Muscle layer of duodenum (tissue), 2 donors: ENCODE measurements around the gene CLBA1.

Experiments
- H3K27ac ChIP-seq: one replicate; pipeline ENCODE4 v1.7.0; 2013; ENCODE audit warnings: mild to moderate bottlenecking, low read length
- H3K27me3 ChIP-seq: one replicate; pipeline ENCODE4 v1.7.0; 2013; ENCODE audit warnings: low read depth, mild to moderate bottlenecking, control low read depth, low read length
- H3K36me3 ChIP-seq, 2 donors: one replicate each; pipeline ENCODE4 v1.7.0; 2013; ENCODE audit warnings: low read length in 2 of 2, control low read depth in 1 of 2, mild to moderate bottlenecking in 1 of 2; ENCODE audit not compliant: insufficient read depth in 2 of 2, control insufficient read depth in 1 of 2
- H3K4me1 ChIP-seq, 2 donors: one replicate each; pipeline ENCODE4 v1.7.0; 2013; ENCODE audit warnings: low read length in 2 of 2, mild to moderate bottlenecking in 2 of 2, control low read depth in 1 of 2, moderate library complexity in 1 of 2; ENCODE audit not compliant: insufficient read depth in 2 of 2, control insufficient read depth in 1 of 2
- H3K4me3 ChIP-seq, 2 donors: one replicate each; pipeline ENCODE4 v1.7.0; 2013; ENCODE audit warnings: low read length in 2 of 2, low read depth in 1 of 2, mild to moderate bottlenecking in 1 of 2
- H3K9me3 ChIP-seq, 2 donors: one replicate each; pipeline ENCODE4 v1.7.0; 2013; ENCODE audit warnings: low read length in 2 of 2, control low read depth in 1 of 2, mild to moderate bottlenecking in 1 of 2; ENCODE audit not compliant: control insufficient read depth in 1 of 2
- donor health status: healthy.

Gene CLBA1

DNA sequence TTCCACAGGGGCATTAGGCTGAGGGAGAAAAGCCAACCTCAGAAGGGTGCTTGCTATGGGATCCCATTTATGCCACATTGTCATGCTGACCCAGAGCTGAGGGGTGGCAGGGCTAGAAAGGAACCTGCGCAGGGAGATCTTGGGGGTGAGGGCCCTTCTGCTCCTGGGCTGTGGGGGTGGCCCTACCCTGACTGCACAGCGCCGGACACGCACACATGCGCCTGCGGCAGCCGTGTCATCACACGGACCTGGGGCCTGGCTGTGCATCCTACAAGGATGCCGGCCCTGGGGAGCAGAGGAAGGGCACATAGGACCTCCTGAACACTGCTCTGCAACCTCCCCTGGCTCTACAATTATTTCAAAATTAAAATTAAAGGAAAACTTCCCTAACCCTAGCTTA is 28.4 kb downstream of the CLBA1 start:
- Histone ChIP-seq H3K27me3 (no peaks in the 10 kb centered on the region), H3K27ac (no peak overlapping the region), H3K4me1 (peaks cover under 1 to 28% of the 10 kb centered on the region in 2 donors), H3K9me3 (no peaks in the 10 kb centered on the region), H3K36me3 (peaks cover 4 to 19% of the 10 kb centered on the region in 2 donors), H3K4me3 (no peak overlapping the region)

DNA sequence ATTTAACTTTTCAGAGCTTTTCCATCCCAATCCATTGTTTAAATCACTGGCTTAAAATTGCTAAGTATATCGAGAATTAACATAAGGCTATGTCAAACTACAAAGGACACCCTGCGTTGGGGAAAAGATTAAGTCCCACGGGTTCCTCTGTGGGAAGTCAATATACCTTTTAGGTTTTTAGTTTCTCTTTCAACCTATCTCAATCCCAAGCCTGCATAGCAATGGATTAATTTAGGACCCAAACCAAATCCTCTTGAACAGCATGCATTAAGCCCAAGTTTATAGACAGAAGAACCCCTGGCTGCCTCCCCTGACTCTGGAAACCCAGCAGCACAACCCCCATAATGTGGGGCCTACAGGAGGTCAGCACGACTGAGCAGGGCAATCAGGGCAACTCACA is 29.0 kb downstream of the CLBA1 start:
- Histone ChIP-seq H3K4me3 (no peak overlapping the region), H3K9me3 (no peaks in the 10 kb centered on the region), H3K27me3 (no peaks in the 10 kb centered on the region), H3K36me3 (peaks cover 0 to 15% of the 10 kb centered on the region in 2 donors), H3K4me1 (peaks cover 4 to 34% of the 10 kb centered on the region in 2 donors), H3K27ac (no peak overlapping the region)

DNA sequence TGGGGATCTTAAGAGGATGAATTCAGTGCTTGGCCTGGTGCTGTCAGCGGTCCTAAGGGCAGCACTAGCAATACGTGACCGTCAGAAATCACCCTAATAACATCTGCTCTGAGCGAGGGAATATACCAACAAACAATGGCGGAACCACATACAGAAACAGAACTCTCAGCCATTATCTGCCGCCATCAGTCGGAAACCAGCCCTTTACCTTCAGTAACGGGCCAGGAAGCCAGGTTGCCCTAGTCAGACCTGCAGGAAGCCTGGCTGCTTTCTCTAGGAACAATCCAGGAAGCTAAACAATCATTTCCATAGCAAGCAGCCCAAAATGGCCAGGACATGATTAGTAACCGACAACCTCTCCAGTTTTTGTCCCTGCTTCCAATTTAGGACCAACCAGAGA is 29.7 kb downstream of the CLBA1 start:
- Histone ChIP-seq H3K4me3 (no peak overlapping the region), H3K4me1 (peaks cover 4 to 40% of the 10 kb centered on the region in 2 donors), H3K27ac (no peak overlapping the region), H3K9me3 (no peaks in the 10 kb centered on the region), H3K36me3 (peaks cover 0 to 10% of the 10 kb centered on the region in 2 donors), H3K27me3 (no peaks in the 10 kb centered on the region)

DNA sequence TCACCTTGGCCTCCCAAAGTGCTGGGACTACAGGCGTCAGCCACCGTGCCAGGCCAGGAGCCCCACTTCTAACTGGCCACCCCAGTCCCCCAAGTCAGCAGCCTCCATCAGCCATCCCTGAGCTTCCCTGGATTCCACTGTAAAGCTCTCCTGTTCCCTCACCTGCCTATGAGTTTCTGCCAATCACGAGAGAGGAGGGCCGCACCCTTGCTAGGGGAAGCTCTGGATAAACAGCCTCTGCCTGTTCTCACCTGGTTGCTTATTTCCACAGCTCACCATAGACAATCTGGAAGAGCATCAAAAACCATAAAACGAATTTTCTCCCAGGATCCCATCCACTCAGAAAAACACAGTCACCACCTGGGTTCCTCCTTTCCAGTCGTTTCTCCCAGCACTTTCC is 30.3 kb downstream of the CLBA1 start:
- peaks cover 4 to 40% of the 10 kb centered on the region in 2 donors for H3K4me1 ChIP-seq
- peaks cover 0 to 5% of the 10 kb centered on the region in 2 donors for H3K36me3 ChIP-seq

DNA sequence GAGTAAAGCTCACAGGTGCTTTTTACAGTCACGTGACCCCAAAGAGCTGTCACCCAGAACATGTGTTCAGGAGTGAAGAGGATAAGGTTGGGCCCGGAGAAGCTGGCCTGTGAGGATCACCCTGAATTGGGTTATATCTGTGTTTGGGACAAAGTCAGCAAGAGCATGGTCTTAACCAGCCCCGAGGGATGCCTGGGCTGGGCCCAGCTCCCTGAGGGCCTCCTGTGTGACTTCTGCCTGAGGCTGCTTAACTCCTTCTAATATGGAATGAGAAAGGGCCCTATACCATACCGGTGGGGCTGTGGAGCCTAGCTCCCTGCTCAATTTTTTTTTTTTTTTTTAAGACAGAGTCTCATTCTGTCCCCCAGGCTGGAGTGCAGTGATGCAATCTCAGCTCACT is 32.8 kb downstream of the CLBA1 start:
- H3K9me3 ChIP-seq, result no peaks in the 10 kb centered on the region
- no peak overlapping the region for H3K27ac ChIP-seq
- H3K4me3 ChIP-seq, result no peak overlapping the region
- no peaks in the 10 kb centered on the region for H3K36me3 ChIP-seq
- H3K4me1 ChIP-seq, result peaks cover 10 to 26% of the 10 kb centered on the region in 2 donors
- no peaks in the 10 kb centered on the region for H3K27me3 ChIP-seq

More for the DNA sequence above, 30.3 kb downstream of the CLBA1 start:
- no peak overlapping the region for H3K4me3 ChIP-seq
- H3K27me3 ChIP-seq, result no peaks in the 10 kb centered on the region
- H3K27ac ChIP-seq, result no peak overlapping the region
- H3K9me3 ChIP-seq, result no peaks in the 10 kb centered on the region

DNA sequence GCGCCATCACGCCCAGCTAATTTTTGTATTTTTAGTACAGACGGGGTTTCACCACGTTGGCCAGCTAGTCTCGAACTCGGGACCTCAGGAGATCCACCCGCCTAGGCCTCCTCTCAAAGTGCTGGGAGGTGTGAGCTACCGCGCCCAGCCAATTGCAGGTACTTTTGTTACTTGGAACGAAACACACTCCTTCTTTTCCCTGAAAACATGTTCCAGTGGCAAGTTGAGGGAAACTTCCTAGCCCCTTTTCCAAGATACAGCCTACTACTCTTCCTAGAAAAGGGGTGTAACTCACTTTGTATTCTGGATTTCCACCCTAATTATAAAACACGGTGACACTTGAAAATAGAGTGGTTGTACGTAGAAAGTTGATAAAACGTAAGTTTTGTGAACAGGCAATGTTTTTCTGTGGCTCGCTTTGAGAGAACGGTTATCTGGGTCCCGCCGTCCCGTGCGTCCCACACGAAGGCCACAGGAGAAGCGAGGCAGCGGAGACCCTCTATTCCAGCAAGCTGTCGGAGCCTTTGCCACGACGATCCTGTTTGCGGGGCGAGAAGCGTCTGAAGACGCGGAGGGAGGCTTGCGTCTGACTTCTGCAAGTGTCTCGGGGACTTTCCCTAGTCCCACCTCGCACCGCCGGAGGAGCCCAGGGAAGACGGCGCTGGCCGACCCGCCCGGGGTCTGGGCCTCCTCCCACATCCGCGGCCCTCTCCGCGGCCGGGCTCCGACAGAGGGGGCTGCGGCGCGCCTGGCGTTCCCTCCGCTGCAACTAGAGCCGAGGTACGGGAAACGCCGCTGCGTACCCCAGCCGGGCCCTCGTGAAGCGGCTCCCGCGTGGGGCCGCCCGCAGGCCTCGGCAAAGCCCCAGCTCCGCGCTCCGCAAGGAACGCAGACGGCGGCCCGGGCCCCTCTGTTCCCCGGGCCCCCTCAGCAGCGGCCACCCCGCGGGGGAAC is 34.5 kb downstream of the CLBA1 start:
- peaks cover 10 to 24% of the 10 kb centered on the region in 2 donors for H3K4me1 ChIP-seq
- no peaks in the 10 kb centered on the region for H3K9me3 ChIP-seq
- no peak overlapping the region for H3K27ac ChIP-seq

DNA sequence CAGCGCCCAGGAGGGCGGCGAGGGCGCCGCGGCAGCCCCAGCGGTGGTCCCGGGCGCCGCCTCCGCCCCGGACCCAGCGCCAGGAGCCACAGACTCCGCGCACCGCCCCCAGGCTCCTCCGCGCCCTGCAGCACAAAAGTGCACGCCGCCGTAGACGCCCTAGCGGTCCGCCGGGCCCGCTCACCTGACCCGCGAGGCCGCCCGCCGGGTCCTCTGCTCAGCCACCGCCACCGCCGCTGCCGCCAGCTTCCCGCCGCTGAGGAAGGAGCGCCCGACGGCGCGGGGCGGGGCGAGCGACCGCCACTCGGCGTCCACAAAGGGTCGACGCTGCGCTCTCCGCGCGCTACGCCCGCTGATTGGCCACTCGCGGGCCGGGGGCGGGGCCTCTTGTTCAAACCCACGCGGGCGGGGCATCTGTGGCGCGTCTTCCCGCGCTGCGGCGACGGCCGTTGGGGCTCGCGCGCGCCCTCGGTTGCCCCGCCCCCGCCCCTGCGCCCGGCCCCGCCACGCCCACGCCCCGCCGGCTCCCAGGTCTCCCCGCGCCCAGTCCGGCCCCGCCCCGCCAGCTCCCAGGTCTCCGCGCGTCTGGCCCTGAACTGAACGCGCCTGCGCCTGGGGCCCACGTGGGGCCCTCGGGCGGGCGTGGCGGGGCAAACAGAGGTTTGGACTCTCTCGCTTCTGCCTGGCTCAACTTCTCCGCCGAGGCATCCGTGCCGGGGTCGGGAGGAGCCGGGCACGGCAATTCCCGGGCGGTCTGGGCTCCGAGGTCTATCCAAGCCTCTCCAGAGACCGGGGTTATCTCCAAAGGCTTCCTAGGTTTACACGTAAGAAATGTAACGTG is 35.4 kb downstream of the CLBA1 start, which contains the start of gene CDCA4:
TSS of gene CDCA4 (minus strand) at position 269 of the 841 bp plus-strand sequence. CDS start 9,154 bp downstream, outside the sequence.
- peak within 1 kb of the TSS; percentile 90 for H3K27ac ChIP-seq
- no peaks in the 10 kb centered on the region for H3K27me3 ChIP-seq
- no peaks in the 10 kb centered on the region for H3K36me3 ChIP-seq
- H3K9me3 ChIP-seq, result no peaks in the 10 kb centered on the region
- H3K4me3 ChIP-seq, result peak within 1 kb of the TSS; percentile 76 to 86
- H3K4me1 ChIP-seq, result peaks cover 10 to 24% of the 10 kb centered on the region in 2 donors

More for the DNA sequence above, 34.5 kb downstream of the CLBA1 start:
- Histone ChIP-seq H3K27me3 (no peaks in the 10 kb centered on the region), H3K4me3 (peak overlapping the region; percentile 60 to 74), H3K36me3 (no peaks in the 10 kb centered on the region)

DNA sequence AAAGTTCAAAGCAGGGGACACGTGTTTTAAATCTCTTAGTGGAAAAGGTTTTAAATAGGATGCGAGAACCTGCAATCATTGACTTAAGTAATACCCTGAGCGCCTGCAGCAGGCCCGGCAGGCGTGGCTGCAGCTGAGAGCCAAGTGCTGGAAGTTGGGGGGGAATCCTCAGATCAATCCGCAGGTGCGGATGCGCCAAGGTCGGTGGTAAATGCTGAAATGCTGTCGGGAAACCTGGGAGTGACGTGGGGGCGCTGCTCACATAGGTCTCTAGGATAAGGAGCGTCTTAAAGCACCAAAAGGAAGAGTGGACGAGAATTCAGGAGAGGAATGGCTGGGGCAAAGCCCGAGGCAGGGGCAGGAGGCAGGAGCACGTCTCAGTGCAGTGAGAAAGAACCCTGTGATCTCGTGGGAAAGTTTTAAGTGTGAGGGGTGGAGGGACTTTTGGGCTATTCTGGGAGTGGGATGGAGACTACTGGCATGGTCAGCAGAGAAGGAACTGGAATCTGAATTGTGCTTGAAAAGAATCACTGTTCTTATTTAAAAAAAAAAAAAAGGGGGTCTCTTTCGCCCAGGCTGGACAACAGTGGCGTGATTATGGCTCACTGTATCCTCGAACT is 36.2 kb downstream of the CLBA1 start:
- Histone ChIP-seq H3K4me1 (peaks cover 10 to 24% of the 10 kb centered on the region in 2 donors), H3K27ac (peak overlapping the region; percentile 90), H3K4me3 (peak overlapping the region; percentile 76 to 86), H3K27me3 (no peaks in the 10 kb centered on the region), H3K9me3 (no peaks in the 10 kb centered on the region), H3K36me3 (no peaks in the 10 kb centered on the region)

DNA sequence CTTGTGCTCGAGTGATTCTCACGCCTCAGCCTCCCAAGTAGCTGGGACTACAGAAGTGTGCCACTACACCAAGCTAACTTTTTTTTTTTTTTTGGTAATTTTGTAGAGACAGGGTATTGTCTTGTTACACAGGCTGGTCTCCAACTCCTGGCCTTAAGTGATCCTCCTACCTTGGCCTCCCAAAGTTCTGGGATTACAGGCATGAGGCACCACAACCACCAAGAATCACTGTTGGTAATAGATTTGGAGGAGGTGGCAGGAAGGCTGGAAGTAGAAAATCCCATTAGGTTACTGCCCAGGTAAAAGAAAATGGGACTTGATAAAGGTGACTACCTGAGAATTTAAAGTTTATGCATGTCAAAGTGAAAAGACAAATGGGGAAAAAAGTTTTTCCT is 36.7 kb downstream of the CLBA1 start:
- Histone ChIP-seq H3K36me3 (no peaks in the 10 kb centered on the region), H3K9me3 (no peaks in the 10 kb centered on the region), H3K27me3 (no peaks in the 10 kb centered on the region), H3K27ac (peak overlapping the region; percentile 90), H3K4me3 (no peak overlapping the region), H3K4me1 (peaks cover 10 to 24% of the 10 kb centered on the region in 2 donors)

DNA sequence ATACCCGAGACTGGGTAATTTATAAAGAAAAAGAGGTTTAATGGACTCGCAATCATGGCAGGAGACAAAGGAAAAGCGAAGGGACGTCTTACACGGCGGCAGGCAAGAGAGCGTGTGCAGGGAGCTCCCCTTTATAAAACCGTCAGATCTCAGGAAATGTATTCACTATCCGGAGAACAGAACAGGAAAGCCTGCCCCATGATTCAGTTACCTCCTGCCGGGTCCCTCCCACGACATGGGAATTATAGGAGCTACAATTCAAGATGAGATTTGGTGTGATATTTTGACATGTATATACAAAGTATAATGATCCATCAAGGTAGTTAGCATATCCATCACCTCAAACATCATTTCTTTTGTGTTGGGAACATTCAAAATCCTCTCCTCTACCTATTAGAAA is 37.6 kb downstream of the CLBA1 start:
- no peaks in the 10 kb centered on the region for H3K27me3 ChIP-seq

More for the DNA sequence above, 37.6 kb downstream of the CLBA1 start:
- no peaks in the 10 kb centered on the region for H3K9me3 ChIP-seq
- no peak overlapping the region for H3K4me3 ChIP-seq
- peaks cover 10 to 24% of the 10 kb centered on the region in 2 donors for H3K4me1 ChIP-seq
- no peak overlapping the region for H3K27ac ChIP-seq
- no peaks in the 10 kb centered on the region for H3K36me3 ChIP-seq
